Measurements from ENCODE around the gene SCARF2.

DNA sequence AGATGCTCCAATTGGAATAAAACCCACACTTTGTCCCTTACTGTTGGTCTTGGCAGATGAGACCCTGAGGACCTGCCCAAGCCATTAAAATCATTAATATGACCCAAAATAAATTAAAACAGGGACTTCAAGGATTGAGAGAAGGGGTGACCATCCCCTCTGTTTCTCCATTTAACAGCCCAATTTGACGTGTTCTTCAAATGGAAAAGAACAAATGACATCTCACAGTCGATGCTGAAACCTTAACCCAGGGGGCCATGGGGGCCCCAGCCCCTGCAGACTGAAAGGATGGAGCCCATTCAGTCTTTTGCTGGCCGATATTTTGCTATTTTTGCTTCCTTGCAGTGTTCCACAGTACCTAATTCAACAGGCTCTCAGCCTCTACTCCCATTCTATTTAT is 23.2 kb downstream of the SCARF2 start:
- TF ChIP-seq EP300 (IDR thresholded peaks at IDR 0.05), result no peak
- TF ChIP-seq, protein P1, sequence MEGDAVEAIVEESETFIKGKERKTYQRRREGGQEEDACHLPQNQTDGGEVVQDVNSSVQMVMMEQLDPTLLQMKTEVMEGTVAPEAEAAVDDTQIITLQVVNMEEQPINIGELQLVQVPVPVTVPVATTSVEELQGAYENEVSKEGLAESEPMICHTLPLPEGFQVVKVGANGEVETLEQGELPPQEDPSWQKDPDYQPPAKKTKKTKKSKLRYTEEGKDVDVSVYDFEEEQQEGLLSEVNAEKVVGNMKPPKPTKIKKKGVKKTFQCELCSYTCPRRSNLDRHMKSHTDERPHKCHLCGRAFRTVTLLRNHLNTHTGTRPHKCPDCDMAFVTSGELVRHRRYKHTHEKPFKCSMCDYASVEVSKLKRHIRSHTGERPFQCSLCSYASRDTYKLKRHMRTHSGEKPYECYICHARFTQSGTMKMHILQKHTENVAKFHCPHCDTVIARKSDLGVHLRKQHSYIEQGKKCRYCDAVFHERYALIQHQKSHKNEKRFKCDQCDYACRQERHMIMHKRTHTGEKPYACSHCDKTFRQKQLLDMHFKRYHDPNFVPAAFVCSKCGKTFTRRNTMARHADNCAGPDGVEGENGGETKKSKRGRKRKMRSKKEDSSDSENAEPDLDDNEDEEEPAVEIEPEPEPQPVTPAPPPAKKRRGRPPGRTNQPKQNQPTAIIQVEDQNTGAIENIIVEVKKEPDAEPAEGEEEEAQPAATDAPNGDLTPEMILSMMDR (IDR thresholded peaks at IDR 0.05), result no peak
- TF ChIP-seq POLR2AphosphoS5 (IDR thresholded peaks at IDR 0.05), result no peak

Data from suprapubic skin (tissue), 4 donors.